Measurements from ENCODE around the gene PPP2R3A.
A peak's percentile ranks its signal among the peaks of the same experiment; 100 is the strongest.

Gene PPP2R3A

GRCh38 chr3:136105044-136105443, 139.5 kb downstream of the PPP2R3A start:
- Histone ChIP-seq H3K4me2 (ENCODE audit: low read depth, low read length, poor library complexity, severe bottlenecking) (peak overlapping the region; percentile 37), H3K9ac (ENCODE audit: low read depth, low read length, poor library complexity, severe bottlenecking) (no peak overlapping the region), H3K9me2 (replicated peaks; ENCODE audit: low read depth, low read length) (no peaks in the 10 kb centered on the region), H3F3A (ENCODE audit: low read depth) (no peaks in the 10 kb centered on the region), H3K4me1 (ENCODE audit: insufficient read depth, low read length, poor library complexity, severe bottlenecking) (peaks cover 28% of the 10 kb centered on the region), H3K9me3 (ENCODE audit: insufficient read depth, low read depth, low read length) (no peaks in the 10 kb centered on the region), H3K4me3 (ENCODE audit: low read length, poor library complexity, severe bottlenecking) (no peak overlapping the region), H3K27me3 (ENCODE audit: insufficient read depth, low read length, poor library complexity, severe bottlenecking) (no peaks in the 10 kb centered on the region), H3K79me2 (ENCODE audit: insufficient read depth, low read length) (no peaks in the 10 kb centered on the region), H3K36me3 (ENCODE audit: insufficient read depth, low read length) (no peaks in the 10 kb centered on the region), H4K20me1 (ENCODE audit: insufficient read depth, low read length, poor library complexity, severe bottlenecking) (no peaks in the 10 kb centered on the region), H2AFZ (ENCODE audit: low read length) (no peak overlapping the region)
- no peak for TF ChIP-seq EZH2phosphoT487 (IDR thresholded peaks at IDR 0.05; ENCODE audit: borderline replicate concordance)
- TF ChIP-seq, protein P1, sequence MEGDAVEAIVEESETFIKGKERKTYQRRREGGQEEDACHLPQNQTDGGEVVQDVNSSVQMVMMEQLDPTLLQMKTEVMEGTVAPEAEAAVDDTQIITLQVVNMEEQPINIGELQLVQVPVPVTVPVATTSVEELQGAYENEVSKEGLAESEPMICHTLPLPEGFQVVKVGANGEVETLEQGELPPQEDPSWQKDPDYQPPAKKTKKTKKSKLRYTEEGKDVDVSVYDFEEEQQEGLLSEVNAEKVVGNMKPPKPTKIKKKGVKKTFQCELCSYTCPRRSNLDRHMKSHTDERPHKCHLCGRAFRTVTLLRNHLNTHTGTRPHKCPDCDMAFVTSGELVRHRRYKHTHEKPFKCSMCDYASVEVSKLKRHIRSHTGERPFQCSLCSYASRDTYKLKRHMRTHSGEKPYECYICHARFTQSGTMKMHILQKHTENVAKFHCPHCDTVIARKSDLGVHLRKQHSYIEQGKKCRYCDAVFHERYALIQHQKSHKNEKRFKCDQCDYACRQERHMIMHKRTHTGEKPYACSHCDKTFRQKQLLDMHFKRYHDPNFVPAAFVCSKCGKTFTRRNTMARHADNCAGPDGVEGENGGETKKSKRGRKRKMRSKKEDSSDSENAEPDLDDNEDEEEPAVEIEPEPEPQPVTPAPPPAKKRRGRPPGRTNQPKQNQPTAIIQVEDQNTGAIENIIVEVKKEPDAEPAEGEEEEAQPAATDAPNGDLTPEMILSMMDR (conservative IDR thresholded peaks at IDR 0.05; ENCODE audit: low read length): no peak

DNA sequence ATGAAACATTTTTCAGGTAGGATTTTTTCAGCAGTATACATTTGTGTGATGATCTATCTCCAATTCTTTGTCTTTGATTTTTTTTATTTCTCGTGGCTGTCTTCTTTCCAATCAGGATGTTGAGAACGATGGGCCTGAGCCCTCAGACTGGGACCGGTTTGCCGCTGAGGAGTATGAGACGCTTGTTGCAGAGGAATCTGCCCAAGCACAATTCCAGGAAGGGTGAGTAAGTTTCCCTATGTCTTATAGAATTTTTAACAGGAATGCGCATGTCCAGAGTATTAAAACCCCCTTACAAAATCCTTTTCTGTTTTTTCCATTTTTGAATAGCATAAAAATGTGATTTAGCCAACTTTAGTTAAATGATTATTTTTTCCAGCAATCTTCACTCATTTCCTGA, 140.6 kb downstream of the PPP2R3A start:
- no peaks in the 10 kb centered on the region for H3K79me2 ChIP-seq (ENCODE audit: insufficient read depth, low read length)
- no peak overlapping the region for H3K4me2 ChIP-seq (ENCODE audit: low read depth, low read length, poor library complexity, severe bottlenecking)
- H3K9me2 ChIP-seq (replicated peaks; ENCODE audit: low read depth, low read length): no peaks in the 10 kb centered on the region
- H2AFZ ChIP-seq (ENCODE audit: low read length): no peak overlapping the region
- H3K4me3 ChIP-seq (ENCODE audit: low read length, poor library complexity, severe bottlenecking): no peak overlapping the region
- H3K9me3 ChIP-seq (ENCODE audit: insufficient read depth, low read depth, low read length): no peaks in the 10 kb centered on the region
- no peak overlapping the region for H3K9ac ChIP-seq (ENCODE audit: low read depth, low read length, poor library complexity, severe bottlenecking)
- no peaks in the 10 kb centered on the region for H3F3A ChIP-seq (ENCODE audit: low read depth)
- no peaks in the 10 kb centered on the region for H4K20me1 ChIP-seq (ENCODE audit: insufficient read depth, low read length, poor library complexity, severe bottlenecking)
- TF ChIP-seq, protein P1 (conservative IDR thresholded peaks at IDR 0.05; ENCODE audit: low read length): no peak
- no peak for TF ChIP-seq EZH2phosphoT487 (IDR thresholded peaks at IDR 0.05; ENCODE audit: borderline replicate concordance)
- no peaks in the 10 kb centered on the region for H3K27me3 ChIP-seq (ENCODE audit: insufficient read depth, low read length, poor library complexity, severe bottlenecking)
- no peaks in the 10 kb centered on the region for H3K36me3 ChIP-seq (ENCODE audit: insufficient read depth, low read length)
- peaks cover 35% of the 10 kb centered on the region for H3K4me1 ChIP-seq (ENCODE audit: insufficient read depth, low read length, poor library complexity, severe bottlenecking)

DNA sequence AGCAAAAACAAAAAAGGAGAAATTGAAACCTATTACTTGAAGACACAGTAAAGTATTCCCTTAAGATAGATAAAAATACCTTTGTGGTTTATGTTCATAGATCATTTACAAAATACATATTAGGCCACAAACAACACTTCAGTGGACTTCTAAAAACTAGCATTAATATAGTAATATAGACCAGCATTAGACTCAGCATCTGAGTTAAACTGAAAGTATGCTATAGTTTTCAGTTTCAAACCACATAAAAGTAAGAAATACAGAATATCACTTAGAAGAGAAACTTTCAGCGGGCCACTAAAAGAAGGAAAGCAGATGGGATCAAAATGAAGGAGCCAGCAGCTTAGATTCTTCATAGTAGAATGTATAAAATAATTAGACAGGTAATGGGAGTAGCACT, 144.0 kb downstream of the PPP2R3A start:
- H3K27me3 ChIP-seq (ENCODE audit: insufficient read depth, low read length, poor library complexity, severe bottlenecking): no peaks in the 10 kb centered on the region
- H3K9me3 ChIP-seq (ENCODE audit: insufficient read depth, low read depth, low read length): no peaks in the 10 kb centered on the region
- peak overlapping the region; percentile 11 for H3K4me3 ChIP-seq (ENCODE audit: low read length, poor library complexity, severe bottlenecking)
- peak overlapping the region; percentile 45 for H3K4me2 ChIP-seq (ENCODE audit: low read depth, low read length, poor library complexity, severe bottlenecking)
- no peaks in the 10 kb centered on the region for H3F3A ChIP-seq (ENCODE audit: low read depth)
- TF ChIP-seq, protein P1 (conservative IDR thresholded peaks at IDR 0.05; ENCODE audit: low read length): no peak
- TF ChIP-seq EZH2phosphoT487 (IDR thresholded peaks at IDR 0.05; ENCODE audit: borderline replicate concordance): no peak
- H2AFZ ChIP-seq (ENCODE audit: low read length): peak overlapping the region; percentile 6; the same call in 1 of the 2 replicates
- H3K36me3 ChIP-seq (ENCODE audit: insufficient read depth, low read length): no peaks in the 10 kb centered on the region
- H4K20me1 ChIP-seq (ENCODE audit: insufficient read depth, low read length, poor library complexity, severe bottlenecking): no peaks in the 10 kb centered on the region
- no peak overlapping the region for H3K9ac ChIP-seq (ENCODE audit: low read depth, low read length, poor library complexity, severe bottlenecking)
- peaks cover 35% of the 10 kb centered on the region for H3K4me1 ChIP-seq (ENCODE audit: insufficient read depth, low read length, poor library complexity, severe bottlenecking)
- no peaks in the 10 kb centered on the region for H3K9me2 ChIP-seq (replicated peaks; ENCODE audit: low read depth, low read length)
- no peaks in the 10 kb centered on the region for H3K79me2 ChIP-seq (ENCODE audit: insufficient read depth, low read length)

Data from Loucy (cell line).